ENCODE data around the gene UBE2H.

The UBE2H gene

DNA sequence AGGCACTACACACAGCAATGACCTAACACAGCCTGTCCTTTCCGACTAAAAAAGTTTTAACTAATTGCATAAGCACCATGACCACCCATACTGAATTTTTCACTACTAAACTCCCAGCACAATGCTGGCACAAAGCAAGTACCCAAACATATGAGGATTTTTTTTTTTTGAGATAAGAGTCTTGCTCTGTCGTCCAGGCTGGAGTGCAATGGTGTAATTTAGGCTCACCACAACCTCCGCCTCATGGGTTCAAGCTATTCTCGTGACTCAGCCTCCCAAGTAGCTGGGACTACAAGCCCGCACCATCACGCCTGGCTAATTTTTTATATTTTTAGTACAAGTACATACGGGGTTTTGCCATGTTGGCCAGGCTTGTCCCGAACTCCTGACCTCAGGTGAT lies 5.1 kb downstream of the UBE2H start:
- H3K4me3 ChIP-seq (ENCODE audit: low read depth, low read length): no peak overlapping the region
- 0 out of 2 replicates have a peak, but pooled peaks have one; percentile 38 for TF ChIP-seq PRDM6 (tag by site-specific recombination; IDR thresholded peaks at IDR 0.05)
- TF ChIP-seq ZBTB48 (tag by site-specific recombination; IDR thresholded peaks at IDR 0.05): no peak
- no peak overlapping the region for H3K27ac ChIP-seq (ENCODE audit: extremely low read depth, low read depth, low read length)
- no peaks in the 10 kb centered on the region for H3K9me3 ChIP-seq (ENCODE audit: control insufficient read depth, insufficient read depth, low read depth, low read length)
- no peaks in the 10 kb centered on the region; a peak in 1 of 3 replicates for H3K36me3 ChIP-seq (ENCODE audit: control insufficient read depth in 2 of 2, insufficient read depth in 1 of 2, low read length in 2 of 2)
- CTCF ChIA-PET: interaction anchor here (1.4 kb wide), 1 partner anchor 64 kb away, joined by 5 read pairs; no protein-coding TSS in a partner anchor
- POLR2A ChIA-PET: no interaction called here
- peaks cover 3% of the 10 kb centered on the region; the same call in 1 of the 2 replicates for H3K4me1 ChIP-seq (ENCODE audit: control insufficient read depth, insufficient read depth, low read length)

GRCh38 chr7:129947049-129947448 lies 5.7 kb downstream of the UBE2H start:
- Histone ChIP-seq H3K4me3 (ENCODE audit: low read depth, low read length) (no peak overlapping the region), H3K4me1 (ENCODE audit: control insufficient read depth, insufficient read depth, low read length) (peaks cover 3% of the 10 kb centered on the region; the same call in 1 of the 2 replicates), H3K36me3 (ENCODE audit: control insufficient read depth in 2 of 2, insufficient read depth in 1 of 2, low read length in 2 of 2) (no peaks in the 10 kb centered on the region; a peak in 1 of 3 replicates), H3K9me3 (ENCODE audit: control insufficient read depth, insufficient read depth, low read depth, low read length) (no peaks in the 10 kb centered on the region), H3K27ac (ENCODE audit: extremely low read depth, low read depth, low read length) (no peak overlapping the region)
- ChIA-PET POLR2A (no interaction called here), CTCF (no interaction called here)
- TF ChIP-seq ZNF785 (tag by site-specific recombination; IDR thresholded peaks at IDR 0.05) (no peak), ZNF843 (tag by site-specific recombination; IDR thresholded peaks at IDR 0.05) (no peak), YY2 (tag by site-specific recombination; IDR thresholded peaks at IDR 0.05) (no peak), ZNF571 (tag by site-specific recombination; IDR thresholded peaks at IDR 0.05) (no peak), PRDM4 (tag by site-specific recombination; IDR thresholded peaks at IDR 0.05) (no peak), ZNF169 (tag by site-specific recombination; IDR thresholded peaks at IDR 0.05) (no peak), KLF7 (tag by site-specific recombination; IDR thresholded peaks at IDR 0.05; ENCODE audit: borderline replicate concordance) (no peak), ZNF214 (tag by site-specific recombination; IDR thresholded peaks at IDR 0.05; ENCODE audit: borderline replicate concordance) (no peak), ZSCAN5A (tag by site-specific recombination; IDR thresholded peaks at IDR 0.05) (no peak), MEIS1 (CRISPR knock-in tag; IDR thresholded peaks at IDR 0.05; ENCODE audit: borderline replicate concordance) (no peak), KLF9 (tag by site-specific recombination; IDR thresholded peaks at IDR 0.05; ENCODE audit: low read depth) (no peak), ZFP69B (tag by site-specific recombination; IDR thresholded peaks at IDR 0.05) (no peak), ZNF639 (tag by site-specific recombination; IDR thresholded peaks at IDR 0.05) (no peak), ZBTB7A (tag by site-specific recombination; IDR thresholded peaks at IDR 0.05; ENCODE audit: low read depth) (no peak), MYNN (tag by site-specific recombination; IDR thresholded peaks at IDR 0.05; ENCODE audit: borderline replicate concordance) (no peak), GLI2 (tag by site-specific recombination; IDR thresholded peaks at IDR 0.05; ENCODE audit: borderline replicate concordance, low read depth) (no peak), BCL11B (tag by site-specific recombination; IDR thresholded peaks at IDR 0.05; ENCODE audit: low read depth) (no peak), ZNF510 (tag by site-specific recombination; IDR thresholded peaks at IDR 0.05; ENCODE audit: insufficient replicate concordance) (no peak)
- TF ChIP-seq, protein P1, sequence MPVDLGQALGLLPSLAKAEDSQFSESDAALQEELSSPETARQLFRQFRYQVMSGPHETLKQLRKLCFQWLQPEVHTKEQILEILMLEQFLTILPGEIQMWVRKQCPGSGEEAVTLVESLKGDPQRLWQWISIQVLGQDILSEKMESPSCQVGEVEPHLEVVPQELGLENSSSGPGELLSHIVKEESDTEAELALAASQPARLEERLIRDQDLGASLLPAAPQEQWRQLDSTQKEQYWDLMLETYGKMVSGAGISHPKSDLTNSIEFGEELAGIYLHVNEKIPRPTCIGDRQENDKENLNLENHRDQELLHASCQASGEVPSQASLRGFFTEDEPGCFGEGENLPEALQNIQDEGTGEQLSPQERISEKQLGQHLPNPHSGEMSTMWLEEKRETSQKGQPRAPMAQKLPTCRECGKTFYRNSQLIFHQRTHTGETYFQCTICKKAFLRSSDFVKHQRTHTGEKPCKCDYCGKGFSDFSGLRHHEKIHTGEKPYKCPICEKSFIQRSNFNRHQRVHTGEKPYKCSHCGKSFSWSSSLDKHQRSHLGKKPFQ (tag by site-specific recombination; IDR thresholded peaks at IDR 0.05): no peak
- TF ChIP-seq, protein P2, sequence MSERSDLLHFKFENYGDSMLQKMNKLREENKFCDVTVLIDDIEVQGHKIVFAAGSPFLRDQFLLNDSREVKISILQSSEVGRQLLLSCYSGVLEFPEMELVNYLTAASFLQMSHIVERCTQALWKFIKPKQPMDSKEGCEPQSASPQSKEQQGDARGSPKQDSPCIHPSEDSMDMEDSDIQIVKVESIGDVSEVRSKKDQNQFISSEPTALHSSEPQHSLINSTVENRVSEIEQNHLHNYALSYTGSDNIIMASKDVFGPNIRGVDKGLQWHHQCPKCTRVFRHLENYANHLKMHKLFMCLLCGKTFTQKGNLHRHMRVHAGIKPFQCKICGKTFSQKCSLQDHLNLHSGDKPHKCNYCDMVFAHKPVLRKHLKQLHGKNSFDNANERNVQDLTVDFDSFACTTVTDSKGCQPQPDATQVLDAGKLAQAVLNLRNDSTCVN (tag by site-specific recombination; optimal IDR thresholded peaks at IDR 0.05): no peak

All from HEK293 (cell line).